Subcutaneous adipose tissue (tissue), 4 donors: ENCODE data around the gene IGSF9. TPM values are rescaled to one million over a fixed set of nuclear protein-coding genes. Genes with fewer than 3 reads are reported as not detected.

Experiments used
- total RNA-seq, 4 donors: library from RNA; depleted of rRNA; stranded (reverse); fragments of >200 nt; gene quantifications; one replicate each; pipeline ENCODE4 v1.1.0, GENCODE V29; 2016
- TF ChIP-seq, protein P1 (sequence below): fragments of 450-650 bp; IDR thresholded peaks from one replicate; pipeline ENCODE4 v1.5.1; 2016; ENCODE audit warnings: low read depth, mild to moderate bottlenecking, control low read depth, antibody characterized with exemption, moderate library complexity

Gene IGSF9, protein sequence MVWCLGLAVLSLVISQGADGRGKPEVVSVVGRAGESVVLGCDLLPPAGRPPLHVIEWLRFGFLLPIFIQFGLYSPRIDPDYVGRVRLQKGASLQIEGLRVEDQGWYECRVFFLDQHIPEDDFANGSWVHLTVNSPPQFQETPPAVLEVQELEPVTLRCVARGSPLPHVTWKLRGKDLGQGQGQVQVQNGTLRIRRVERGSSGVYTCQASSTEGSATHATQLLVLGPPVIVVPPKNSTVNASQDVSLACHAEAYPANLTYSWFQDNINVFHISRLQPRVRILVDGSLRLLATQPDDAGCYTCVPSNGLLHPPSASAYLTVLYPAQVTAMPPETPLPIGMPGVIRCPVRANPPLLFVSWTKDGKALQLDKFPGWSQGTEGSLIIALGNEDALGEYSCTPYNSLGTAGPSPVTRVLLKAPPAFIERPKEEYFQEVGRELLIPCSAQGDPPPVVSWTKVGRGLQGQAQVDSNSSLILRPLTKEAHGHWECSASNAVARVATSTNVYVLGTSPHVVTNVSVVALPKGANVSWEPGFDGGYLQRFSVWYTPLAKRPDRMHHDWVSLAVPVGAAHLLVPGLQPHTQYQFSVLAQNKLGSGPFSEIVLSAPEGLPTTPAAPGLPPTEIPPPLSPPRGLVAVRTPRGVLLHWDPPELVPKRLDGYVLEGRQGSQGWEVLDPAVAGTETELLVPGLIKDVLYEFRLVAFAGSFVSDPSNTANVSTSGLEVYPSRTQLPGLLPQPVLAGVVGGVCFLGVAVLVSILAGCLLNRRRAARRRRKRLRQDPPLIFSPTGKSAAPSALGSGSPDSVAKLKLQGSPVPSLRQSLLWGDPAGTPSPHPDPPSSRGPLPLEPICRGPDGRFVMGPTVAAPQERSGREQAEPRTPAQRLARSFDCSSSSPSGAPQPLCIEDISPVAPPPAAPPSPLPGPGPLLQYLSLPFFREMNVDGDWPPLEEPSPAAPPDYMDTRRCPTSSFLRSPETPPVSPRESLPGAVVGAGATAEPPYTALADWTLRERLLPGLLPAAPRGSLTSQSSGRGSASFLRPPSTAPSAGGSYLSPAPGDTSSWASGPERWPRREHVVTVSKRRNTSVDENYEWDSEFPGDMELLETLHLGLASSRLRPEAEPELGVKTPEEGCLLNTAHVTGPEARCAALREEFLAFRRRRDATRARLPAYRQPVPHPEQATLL
- total RNA-seq: under 1 TPM in 2 of 4 donors, not detected in 2; 0.17 to 0.33 TPM

DNA sequence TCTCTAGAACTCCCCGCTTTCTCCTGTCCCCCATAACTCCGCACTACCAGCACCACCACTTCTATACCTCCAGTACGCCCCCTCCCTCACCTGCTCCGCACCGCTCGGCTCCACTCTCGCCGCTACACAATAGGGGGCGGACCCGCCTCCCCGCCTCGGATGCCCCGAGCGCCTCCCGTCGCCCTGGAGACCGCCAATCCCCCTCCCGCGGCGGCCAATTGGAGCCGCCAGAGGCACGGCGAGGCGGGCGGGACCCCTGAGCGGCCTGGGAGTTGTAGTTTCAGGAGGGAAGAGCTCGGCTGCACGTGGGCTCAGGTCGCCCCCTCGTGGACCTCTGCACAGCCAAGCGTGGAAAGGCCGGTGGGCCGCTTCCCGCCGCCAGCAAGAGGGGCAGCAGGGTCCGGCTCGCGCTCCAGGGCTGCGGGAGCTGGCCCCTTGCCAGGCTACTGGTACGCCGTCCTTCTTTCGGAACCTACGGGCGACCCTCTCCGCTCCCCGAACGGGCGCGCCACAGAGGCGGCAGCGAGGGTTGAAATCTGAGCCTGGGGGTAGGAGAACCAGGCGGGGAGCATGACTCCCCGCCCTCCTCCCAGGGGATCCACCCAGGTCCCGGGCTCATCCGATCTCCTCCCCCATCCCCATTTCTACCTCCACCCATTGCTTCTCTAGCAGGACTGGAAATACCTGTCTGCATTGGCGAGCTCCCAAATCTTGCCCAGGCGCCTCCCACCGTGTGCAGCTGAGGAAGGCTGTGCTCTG is at the start of gene IGSF9:
Gene IGSF9 (minus strand): TSS at position 131 of the 759 bp plus-strand sequence. CDS start 2,159 bp downstream, outside the sequence.
- TF ChIP-seq, protein P1, sequence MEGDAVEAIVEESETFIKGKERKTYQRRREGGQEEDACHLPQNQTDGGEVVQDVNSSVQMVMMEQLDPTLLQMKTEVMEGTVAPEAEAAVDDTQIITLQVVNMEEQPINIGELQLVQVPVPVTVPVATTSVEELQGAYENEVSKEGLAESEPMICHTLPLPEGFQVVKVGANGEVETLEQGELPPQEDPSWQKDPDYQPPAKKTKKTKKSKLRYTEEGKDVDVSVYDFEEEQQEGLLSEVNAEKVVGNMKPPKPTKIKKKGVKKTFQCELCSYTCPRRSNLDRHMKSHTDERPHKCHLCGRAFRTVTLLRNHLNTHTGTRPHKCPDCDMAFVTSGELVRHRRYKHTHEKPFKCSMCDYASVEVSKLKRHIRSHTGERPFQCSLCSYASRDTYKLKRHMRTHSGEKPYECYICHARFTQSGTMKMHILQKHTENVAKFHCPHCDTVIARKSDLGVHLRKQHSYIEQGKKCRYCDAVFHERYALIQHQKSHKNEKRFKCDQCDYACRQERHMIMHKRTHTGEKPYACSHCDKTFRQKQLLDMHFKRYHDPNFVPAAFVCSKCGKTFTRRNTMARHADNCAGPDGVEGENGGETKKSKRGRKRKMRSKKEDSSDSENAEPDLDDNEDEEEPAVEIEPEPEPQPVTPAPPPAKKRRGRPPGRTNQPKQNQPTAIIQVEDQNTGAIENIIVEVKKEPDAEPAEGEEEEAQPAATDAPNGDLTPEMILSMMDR: no peak

- TF ChIP-seq, protein P1: no peak
Measured at GRCh38 chr1:159994896-159995295, 49.5 kb upstream of the IGSF9 start.

GRCh38 chr1:159993911-159994310 is 48.5 kb upstream of the IGSF9 start:
- TF ChIP-seq, protein P1: no peak

- TF ChIP-seq, protein P1: no peak
Measured at GRCh38 chr1:159992161-159992560, 46.7 kb upstream of the IGSF9 start.

GRCh38 chr1:159991513-159991912 is 46.1 kb upstream of the IGSF9 start:
- TF ChIP-seq, protein P1: no peak

- TF ChIP-seq, protein P1: no peak
Measured at GRCh38 chr1:159990005-159990404, 44.6 kb upstream of the IGSF9 start.
